ENCODE results near the gene DNAJB6. TPM values are rescaled to one million over a fixed set of nuclear protein-coding genes. Genes with fewer than 3 reads are reported as not detected.

Gene DNAJB6
- total and polyA plus RNA-seq, 12 donors, result 38.4 to 195 (median 80.4) TPM

- Histone ChIP-seq H3K27ac (no peak overlapping the region), H3K9me3 (replicated peaks in 1 of 3) (no peaks in the 10 kb centered on the region), H3K4me1 (replicated peaks in 1 of 2) (peaks cover 0 to 8% of the 10 kb centered on the region in 2 donors), H3K36me3 (replicated peaks in 1 of 2) (no peaks in the 10 kb centered on the region), H3K27me3 (no peaks in the 10 kb centered on the region), H3K4me3 (no peak overlapping the region)
- TF ChIP-seq CTCF (IDR thresholded peaks at IDR 0.05), result no peak
- no peak for TF ChIP-seq POLR2A (IDR thresholded peaks at IDR 0.05)
- no peak for DNase-seq
- intact Hi-C loops (cut with DNase I), result no loop called here
- 68 to 73% (median 69%) methylated on average over 11 to 15 of the region's 15 CpGs for WGBS, 4 donors
Observed at GRCh38 chr7:157434231-157434630, 97.4 kb downstream of the DNAJB6 start.

GRCh38 chr7:157434701-157435100 lies 97.9 kb downstream of the DNAJB6 start:
- TF ChIP-seq POLR2A (IDR thresholded peaks at IDR 0.05), result no peak
- TF ChIP-seq CTCF (IDR thresholded peaks at IDR 0.05), result no peak
- WGBS, 4 donors, result 69 to 80% (median 71%) methylated on average over 8 of the region's 8 CpGs
- intact Hi-C loops (cut with DNase I), result no loop called here

GRCh38 chr7:157436076-157436475 lies 99.3 kb downstream of the DNAJB6 start:
- no peak overlapping the region for H3K4me3 ChIP-seq
- peaks cover 0 to 8% of the 10 kb centered on the region in 2 donors for H3K4me1 ChIP-seq (replicated peaks in 1 of 2)
- no peaks in the 10 kb centered on the region for H3K27me3 ChIP-seq
- WGBS, 4 donors, result 77 to 82% (median 80%) methylated on average over 11 of the region's 11 CpGs
- TF ChIP-seq POLR2A (IDR thresholded peaks at IDR 0.05), result no peak
- TF ChIP-seq CTCF (IDR thresholded peaks at IDR 0.05), result no peak
- H3K36me3 ChIP-seq (replicated peaks in 1 of 2), result no peaks in the 10 kb centered on the region
- DNase-seq, result no peak
- no peak overlapping the region for H3K27ac ChIP-seq
- no peaks in the 10 kb centered on the region for H3K9me3 ChIP-seq (replicated peaks in 1 of 3)
- intact Hi-C loops (cut with DNase I), result no loop called here

More at GRCh38 chr7:157434701-157435100, 97.9 kb downstream of the DNAJB6 start:
- Histone ChIP-seq H3K27ac (no peak overlapping the region), H3K4me1 (replicated peaks in 1 of 2) (peaks cover 0 to 8% of the 10 kb centered on the region in 2 donors), H3K4me3 (no peak overlapping the region), H3K36me3 (replicated peaks in 1 of 2) (no peaks in the 10 kb centered on the region), H3K27me3 (no peaks in the 10 kb centered on the region), H3K9me3 (replicated peaks in 1 of 3) (no peaks in the 10 kb centered on the region)
- no peak for DNase-seq

GRCh38 chr7:157436763-157437480 lies 100.1 kb downstream of the DNAJB6 start:
- DNase-seq, result peak in 1 of 7 donors; percentile 14

More at GRCh38 chr7:157436763-157437480, 100.1 kb downstream of the DNAJB6 start:
- 73 to 78% (median 74%) methylated on average over 12 to 13 of the region's 13 CpGs for WGBS, 4 donors
- H3K4me3 ChIP-seq, result no peak overlapping the region
- TF ChIP-seq CTCF (IDR thresholded peaks at IDR 0.05) (no peak), POLR2A (IDR thresholded peaks at IDR 0.05) (no peak)
- no peaks in the 10 kb centered on the region for H3K9me3 ChIP-seq (replicated peaks in 1 of 3)
- H3K27ac ChIP-seq, result no peak overlapping the region
- H3K36me3 ChIP-seq (replicated peaks in 1 of 2), result no peaks in the 10 kb centered on the region
- peaks cover 0 to 8% of the 10 kb centered on the region in 2 donors for H3K4me1 ChIP-seq (replicated peaks in 1 of 2)
- intact Hi-C loops (cut with DNase I), result no loop called here
- no peaks in the 10 kb centered on the region for H3K27me3 ChIP-seq
